Fibroblast of upper back skin (primary cell): ENCODE data around the gene STK39.

Experiments used
- DNase-seq: peaks from one replicate; pipeline ENCODE4 v3.0.0-alpha.2; 2013

Gene STK39

GRCh38 chr2:168157070-168157469, 90.3 kb downstream of the STK39 start:
- no peak for DNase-seq

- peak; percentile 39 for DNase-seq
Observed at GRCh38 chr2:168156661-168157060, 90.7 kb downstream of the STK39 start.

GRCh38 chr2:168155680-168156079, 91.7 kb downstream of the STK39 start:
- peak; percentile 19 for DNase-seq

- DNase-seq: peak; percentile 16
Observed at GRCh38 chr2:168155046-168155445, 92.3 kb downstream of the STK39 start.

GRCh38 chr2:168152902-168153530, 94.4 kb downstream of the STK39 start:
- DNase-seq: no peak

GRCh38 chr2:168149986-168150385, 97.4 kb downstream of the STK39 start:
- no peak for DNase-seq

- DNase-seq: peak; percentile 20
Observed at GRCh38 chr2:168149150-168149974, 98.0 kb downstream of the STK39 start.

- DNase-seq: no peak
Observed at GRCh38 chr2:168147830-168148794, 99.3 kb downstream of the STK39 start.

GRCh38 chr2:168146892-168147810, 100.2 kb downstream of the STK39 start:
- no peak for DNase-seq

- DNase-seq: no peak
Observed at GRCh38 chr2:168145426-168146310, 101.7 kb downstream of the STK39 start.

- DNase-seq: no peak
Observed at GRCh38 chr2:168145011-168145410, 102.4 kb downstream of the STK39 start.

GRCh38 chr2:168143813-168144212, 103.6 kb downstream of the STK39 start:
- no peak for DNase-seq

- DNase-seq: no peak
Observed at GRCh38 chr2:168140892-168141291, 106.5 kb downstream of the STK39 start.

- DNase-seq: no peak
Observed at GRCh38 chr2:168139852-168140251, 107.5 kb downstream of the STK39 start.

GRCh38 chr2:168138901-168139300, 108.5 kb downstream of the STK39 start:
- no peak for DNase-seq

GRCh38 chr2:168138374-168138773, 109.0 kb downstream of the STK39 start:
- DNase-seq: peak; percentile 56

- no peak for DNase-seq
Observed at GRCh38 chr2:168137510-168138180, 109.8 kb downstream of the STK39 start.

GRCh38 chr2:168136392-168136977, 110.9 kb downstream of the STK39 start:
- DNase-seq: peak; percentile 55

- no peak for DNase-seq
Observed at GRCh38 chr2:168135630-168136029, 111.8 kb downstream of the STK39 start.

- no peak for DNase-seq
Observed at GRCh38 chr2:168135121-168135520, 112.3 kb downstream of the STK39 start.
